Activated CD8-positive, alpha-beta memory T cell treated with anti-CD3 and anti-CD28 coated beads for 24 hours (primary cell): ENCODE results near the gene PPP1R12B.
A peak's percentile ranks its signal among the peaks of the same experiment; 100 is the strongest.
"Not testable (repeated sequence)": the region's sequence is repeated elsewhere in the genome, so short reads cannot be mapped to it uniquely, and the experiment has no call there.

Source experiments
- DNase-seq: peaks from one replicate; pipeline ENCODE4 v3.0.0-alpha.2; 2020

Gene PPP1R12B

GRCh38 chr1:202620036-202620435, 271.5 kb downstream of the PPP1R12B start:
- not testable (repeated sequence) for DNase-seq

- DNase-seq = no peak
Observed at GRCh38 chr1:202621446-202621845, 272.9 kb downstream of the PPP1R12B start.

DNA sequence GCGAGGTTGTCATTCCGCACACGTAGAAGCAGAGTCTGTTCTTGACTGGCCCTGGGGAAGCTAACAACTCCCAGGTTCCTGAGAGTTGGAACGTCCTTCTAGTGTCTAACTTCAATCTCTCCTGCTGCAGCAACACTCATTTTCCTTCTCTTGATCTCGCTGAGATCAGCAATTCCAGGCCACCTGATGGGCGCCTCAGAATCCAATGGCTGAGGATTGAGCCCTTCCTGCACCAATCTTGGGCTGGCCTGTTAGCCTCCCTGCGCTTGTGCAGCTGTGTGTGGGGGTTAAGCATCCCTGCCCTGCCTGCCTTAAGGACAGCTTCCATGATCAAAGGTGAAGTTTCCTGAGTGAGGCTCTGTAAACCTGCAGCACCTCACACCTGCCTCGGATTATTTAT, 273.9 kb downstream of the PPP1R12B start:
- no peak for DNase-seq

DNA sequence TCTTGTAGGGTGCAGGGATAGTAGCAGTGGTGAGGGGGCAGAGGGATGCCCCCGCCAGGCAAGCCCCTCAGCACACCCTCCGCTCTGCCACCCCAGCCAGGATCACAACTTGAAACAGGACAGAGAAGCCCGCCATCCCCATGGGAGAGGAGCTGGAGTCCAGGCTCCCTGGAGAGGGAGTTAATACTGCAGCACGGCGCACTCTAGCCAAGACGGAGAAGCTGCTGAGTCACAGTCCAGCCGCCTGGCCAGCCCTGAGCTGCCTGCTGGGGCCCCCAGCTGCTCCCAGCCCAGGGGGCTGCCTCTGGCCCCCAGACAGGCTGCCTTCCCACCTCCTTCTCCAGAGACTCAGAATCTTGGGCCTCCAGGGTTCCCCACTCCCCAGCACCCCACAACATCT, 274.6 kb downstream of the PPP1R12B start:
- DNase-seq = no peak

- DNase-seq = not testable (repeated sequence)
Observed at GRCh38 chr1:202623476-202623875, 275.0 kb downstream of the PPP1R12B start.

GRCh38 chr1:202624088-202624780, 275.7 kb downstream of the PPP1R12B start:
- no peak for DNase-seq

GRCh38 chr1:202624781-202625108, 276.2 kb downstream of the PPP1R12B start:
- DNase-seq = no peak

DNA sequence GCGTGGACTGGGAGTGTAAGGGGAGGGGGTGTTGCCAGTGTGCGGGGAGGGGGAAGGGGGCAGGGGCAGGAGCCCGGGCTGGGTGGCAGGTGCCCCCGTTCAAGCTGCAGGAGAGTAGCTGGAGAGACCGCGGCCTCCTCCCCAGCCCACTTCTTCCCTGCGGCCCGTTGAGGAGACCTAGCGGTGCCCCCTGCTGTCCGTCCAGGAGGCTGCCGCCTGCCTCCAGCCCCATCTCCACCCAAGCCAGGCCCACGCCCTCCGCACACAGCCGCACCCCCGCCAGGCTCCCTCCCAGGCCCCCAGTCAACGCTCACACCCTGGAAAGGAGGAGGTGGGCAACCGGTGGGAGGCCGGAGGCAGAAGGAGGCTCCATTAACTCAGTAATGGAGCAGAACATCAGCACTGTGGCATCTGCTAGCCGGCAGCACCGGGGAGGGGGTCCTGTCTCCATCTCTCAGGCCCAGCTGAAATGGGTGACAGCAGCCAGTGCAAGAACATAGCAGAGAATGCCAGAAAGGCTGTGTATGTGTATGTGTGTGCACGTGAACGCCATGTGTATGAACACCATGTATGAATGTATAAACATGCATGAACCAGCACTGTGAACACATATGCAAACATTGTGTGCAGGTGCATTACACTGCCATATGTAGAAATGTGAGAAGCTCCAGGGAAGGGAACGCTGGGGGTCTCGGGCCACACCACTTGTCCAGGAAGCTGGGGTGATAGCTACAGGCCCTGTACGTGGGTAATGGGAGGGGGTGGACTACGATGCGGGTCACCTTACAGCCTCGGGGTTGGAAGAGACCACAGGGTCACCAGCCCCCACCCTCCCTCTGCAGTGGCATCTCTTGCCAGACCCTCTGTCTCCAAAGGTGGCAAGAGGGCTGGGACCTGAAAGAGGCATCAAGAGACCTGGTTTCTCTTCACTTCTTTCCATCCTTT, 277.2 kb downstream of the PPP1R12B start:
- DNase-seq = peak; percentile 77

DNA sequence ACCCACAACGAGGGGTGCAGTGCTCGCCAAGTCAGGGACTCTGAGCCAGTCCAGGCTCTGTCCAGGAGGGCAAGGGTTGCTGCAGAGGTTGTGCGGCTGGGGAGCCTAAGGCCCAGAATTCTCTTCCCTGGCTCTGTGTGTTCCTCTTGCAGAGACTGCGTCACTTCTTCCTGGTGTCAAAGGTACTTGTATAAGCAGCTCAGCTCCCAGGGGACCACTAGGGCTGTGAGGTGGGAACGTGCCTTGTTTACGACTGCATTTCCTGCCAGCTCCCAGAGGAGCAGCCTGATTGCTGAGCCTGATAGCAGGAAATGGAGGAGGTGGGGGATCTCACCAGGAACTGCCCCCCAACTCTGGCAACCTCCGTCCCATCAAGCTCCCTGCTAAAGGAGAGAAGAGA, 278.5 kb downstream of the PPP1R12B start:
- not testable (repeated sequence) for DNase-seq

DNA sequence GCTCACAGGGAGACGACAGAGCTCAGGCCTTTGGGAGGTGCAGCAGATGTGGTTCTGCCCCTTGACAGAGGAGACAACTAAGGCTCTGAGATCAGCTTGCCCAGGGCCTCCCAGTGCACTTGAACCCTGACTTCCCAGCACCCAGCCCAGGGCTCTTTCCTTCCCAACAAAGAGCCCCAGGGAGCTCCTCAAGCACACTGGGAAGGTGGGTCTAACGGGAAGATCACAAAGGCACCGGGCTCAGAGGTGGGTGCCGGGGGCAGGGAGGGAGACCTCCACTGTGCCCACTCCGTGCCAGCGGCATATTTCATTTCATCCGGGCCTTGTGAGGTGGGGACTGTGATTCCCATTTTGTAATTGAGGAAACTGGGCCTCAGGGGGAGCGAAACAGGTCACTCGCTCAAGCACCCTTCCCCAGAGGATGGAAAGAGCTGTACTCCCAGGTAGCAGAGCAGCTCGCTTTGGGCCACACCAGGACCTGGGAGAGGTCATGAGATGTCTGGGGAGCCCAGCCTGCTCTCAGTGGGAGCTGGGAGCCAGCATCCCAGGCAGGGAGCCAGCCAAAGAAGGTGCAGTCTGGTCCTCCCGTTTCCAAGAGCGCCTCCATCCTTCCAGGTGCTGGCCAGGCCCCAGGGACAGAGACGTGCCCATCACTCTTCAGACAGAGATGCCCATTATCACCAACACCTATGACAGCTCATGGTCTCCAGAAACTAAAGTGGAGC, 279.5 kb downstream of the PPP1R12B start:
- DNase-seq = no peak

- no peak for DNase-seq
Observed at GRCh38 chr1:202628646-202629215, 280.2 kb downstream of the PPP1R12B start.

- peak; percentile 72 for DNase-seq
Observed at GRCh38 chr1:202629257-202629811, 280.8 kb downstream of the PPP1R12B start.

DNA sequence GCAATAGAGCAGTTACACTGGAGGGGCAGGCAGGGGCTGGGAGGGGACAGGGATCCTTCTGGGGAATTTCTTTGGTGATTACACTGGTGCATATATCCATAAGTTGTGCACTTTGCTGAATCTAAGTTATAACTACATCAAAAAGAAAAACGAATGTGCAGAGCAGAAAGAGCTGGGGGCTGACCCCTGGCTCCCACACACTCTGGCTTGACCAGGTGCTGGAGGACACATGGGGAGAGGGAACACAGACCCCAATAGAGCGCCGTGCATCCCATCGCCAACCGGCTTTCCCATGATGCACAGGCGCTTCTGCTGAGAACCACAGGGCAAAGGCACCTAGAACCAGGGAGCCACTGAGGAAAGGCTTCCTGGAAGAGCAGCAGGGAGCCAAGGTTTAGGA, 281.6 kb downstream of the PPP1R12B start:
- not testable (repeated sequence) for DNase-seq

DNA sequence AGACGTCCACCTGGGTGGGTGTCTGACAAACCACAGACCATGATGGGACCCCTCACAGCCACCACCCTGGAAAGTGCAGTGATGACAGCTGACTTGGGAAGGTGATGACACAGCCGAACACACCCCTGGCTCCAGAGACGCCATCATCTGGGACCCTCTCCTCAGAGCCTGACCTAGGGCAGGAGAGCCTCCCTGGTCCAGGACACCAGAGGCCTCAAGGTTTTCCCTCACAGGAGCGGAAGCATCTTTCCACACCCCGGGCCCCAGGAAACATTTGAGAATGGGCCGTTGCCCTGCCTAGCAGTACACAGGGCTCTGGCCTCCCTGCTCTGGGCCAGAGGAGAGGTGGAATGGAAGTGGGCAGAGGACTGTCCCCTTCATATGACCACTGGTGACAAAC, 282.0 kb downstream of the PPP1R12B start:
- no peak for DNase-seq

DNA sequence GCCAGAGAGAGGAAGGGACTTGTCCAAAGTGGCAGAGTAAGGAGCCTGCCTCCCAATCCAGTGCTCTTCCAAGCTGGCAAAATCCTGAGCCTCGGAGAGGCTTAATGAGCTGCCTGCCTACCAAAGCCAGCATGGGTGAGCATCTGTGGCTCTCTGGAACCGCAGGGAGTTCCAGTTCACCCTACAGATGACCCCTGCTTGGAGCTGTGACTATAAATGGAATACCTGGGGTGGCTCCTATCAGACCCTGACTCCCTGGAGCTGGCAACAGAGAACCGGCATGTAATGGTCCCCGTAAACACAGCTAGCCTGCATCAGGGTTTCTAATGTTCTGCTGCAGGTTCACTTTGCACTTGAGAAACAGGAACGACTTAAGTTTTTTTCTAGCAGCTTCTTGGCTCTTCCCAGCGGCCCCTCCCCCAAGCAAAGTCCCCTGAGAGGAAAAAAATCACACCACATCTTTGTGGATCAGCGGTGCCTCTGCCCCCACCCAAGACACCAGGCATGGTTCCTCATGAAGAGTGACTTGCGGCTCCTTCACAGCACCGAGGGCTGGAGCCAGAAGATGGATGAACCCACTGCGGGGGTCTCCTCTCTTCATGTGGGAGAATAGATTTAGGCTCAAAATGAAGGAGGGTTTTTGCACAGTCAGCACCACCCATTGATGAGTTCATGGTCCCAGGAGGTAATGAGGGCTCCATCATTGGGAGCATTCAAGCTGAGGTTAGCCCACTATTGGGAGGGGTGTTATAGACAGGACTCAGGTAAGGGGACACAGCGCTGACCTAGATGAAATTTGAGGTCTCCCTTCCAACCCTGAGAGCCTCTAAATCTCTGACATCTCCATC, 282.8 kb downstream of the PPP1R12B start:
- no peak for DNase-seq

DNA sequence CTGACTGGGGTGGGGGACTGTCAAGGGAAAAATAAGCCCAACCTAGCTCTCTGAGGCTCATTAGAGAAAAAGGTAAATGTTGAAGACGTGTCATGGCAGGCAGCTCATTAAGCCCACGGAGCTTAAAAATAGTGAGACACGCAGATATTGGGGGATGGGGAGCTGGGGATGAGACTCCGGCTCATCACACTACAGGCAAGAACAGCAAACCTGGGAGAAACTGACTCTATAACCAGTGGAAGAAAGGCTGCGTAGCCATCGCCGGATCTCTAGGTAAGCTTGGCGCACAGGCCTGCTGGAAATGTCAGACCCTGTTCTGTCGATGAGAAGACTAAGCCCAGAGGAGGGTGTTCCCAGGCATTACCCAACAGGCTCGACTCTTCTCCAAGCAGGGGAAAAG, 283.7 kb downstream of the PPP1R12B start:
- no peak for DNase-seq

DNA sequence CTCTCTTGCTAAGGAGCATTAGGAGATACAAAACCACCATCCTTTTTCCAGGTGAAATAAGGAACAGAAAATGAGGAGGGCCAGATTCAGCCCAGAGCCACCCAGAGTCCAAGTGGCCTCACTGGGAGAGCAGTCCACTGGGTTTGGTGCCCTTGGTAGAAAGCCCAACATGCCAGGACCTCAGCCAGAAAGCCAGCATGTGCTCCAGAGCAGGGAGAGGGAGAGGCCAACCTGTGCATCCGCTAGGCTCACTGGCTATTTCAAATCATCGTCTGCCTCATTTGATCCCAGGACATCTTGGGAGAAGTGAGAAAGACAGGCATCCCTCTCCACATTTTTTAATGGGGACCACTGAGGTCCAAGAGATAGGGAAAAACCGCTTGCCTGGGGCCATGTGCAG, 287.7 kb downstream of the PPP1R12B start:
- DNase-seq = not testable (repeated sequence)

GRCh38 chr1:202637321-202638018, 289.0 kb downstream of the PPP1R12B start:
- DNase-seq = not testable (repeated sequence)

DNA sequence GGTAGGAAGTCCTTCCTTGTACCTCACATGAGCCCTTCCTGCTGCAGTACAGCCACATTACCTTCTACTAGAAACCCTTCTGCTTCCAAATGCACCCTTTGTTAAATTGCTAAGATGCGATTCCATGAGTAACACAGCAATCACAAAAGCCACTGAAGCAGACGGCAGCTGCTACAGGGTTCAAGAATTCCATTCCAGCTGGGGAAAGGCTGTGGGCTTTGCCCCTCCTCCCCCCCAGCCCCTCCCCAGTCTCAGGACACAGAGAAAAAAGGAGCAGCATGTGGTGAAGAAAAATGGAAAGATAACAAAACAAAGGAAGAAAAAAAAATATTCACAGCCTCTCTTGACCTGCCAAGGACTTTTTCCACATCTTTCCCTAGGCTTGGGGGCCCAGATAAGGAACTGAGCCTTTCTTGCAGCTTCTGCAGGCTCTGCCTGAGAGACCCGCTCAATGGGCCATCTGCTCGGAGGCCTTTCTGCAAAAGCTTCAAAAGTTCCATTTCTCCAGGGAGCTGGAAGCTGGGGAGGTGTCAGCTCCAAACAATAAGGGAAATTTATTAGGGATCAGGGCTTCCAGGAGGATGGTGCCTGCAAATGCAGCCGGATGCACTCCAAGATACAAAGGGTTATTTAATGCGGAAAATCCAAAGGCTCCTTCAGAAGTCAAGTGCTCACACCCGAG, 289.7 kb downstream of the PPP1R12B start:
- DNase-seq = no peak

DNA sequence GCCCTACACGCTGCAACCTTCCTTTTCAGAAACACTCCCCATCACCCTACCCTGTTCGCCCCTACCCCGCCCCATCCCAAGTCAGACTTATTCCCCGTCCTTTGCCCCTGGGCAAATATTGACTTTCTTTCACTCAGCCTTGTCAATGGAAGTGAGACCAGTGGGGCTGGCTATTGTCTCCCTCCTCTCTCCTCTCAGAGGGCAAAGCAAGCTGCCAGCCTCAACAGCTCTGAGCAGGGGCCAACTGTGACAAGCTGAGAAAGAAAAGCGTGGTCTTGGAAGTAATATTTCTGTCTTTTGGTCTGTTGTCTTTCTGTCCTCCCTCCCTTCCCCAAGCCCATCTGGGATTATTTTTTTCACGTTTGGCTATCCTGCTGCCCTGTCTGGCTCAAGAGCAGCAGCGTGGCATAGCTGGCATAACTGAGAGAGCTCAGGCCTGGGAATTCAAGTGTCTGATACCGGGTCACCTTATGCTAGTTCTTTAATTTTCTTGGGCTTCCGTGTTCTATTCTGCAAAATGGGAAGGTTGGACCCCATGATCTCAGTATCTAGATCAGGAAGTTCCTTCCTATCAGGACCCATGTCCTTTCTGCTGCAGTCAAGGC, 290.3 kb downstream of the PPP1R12B start:
- not testable (repeated sequence) for DNase-seq
